Fibroblast of pulmonary artery (primary cell): ENCODE data around the gene ADARB2.
"Not testable (repeated sequence)": the region's sequence is repeated elsewhere in the genome, so short reads cannot be mapped to it uniquely, and the experiment has no call there.

ENCODE experiments used
- DNase-seq: peaks from one replicate; pipeline ENCODE4 v3.0.0-alpha.2; 2010; ENCODE audit warnings: low read depth
- H3K4me3 ChIP-seq: replicated peaks from 2 replicates; pipeline ENCODE4 v1.5.1; 2011; ENCODE audit warnings: low read depth, mild to moderate bottlenecking, control low read depth, low read length, moderate library complexity
- CTCF ChIP-seq: IDR thresholded peaks from 2 replicates; pipeline ENCODE4 v1.5.1; 2011; ENCODE audit warnings: mild to moderate bottlenecking, control low read depth, low read length, inconsistent platforms; ENCODE audit errors: missing control alignments

The ADARB2 gene

DNA sequence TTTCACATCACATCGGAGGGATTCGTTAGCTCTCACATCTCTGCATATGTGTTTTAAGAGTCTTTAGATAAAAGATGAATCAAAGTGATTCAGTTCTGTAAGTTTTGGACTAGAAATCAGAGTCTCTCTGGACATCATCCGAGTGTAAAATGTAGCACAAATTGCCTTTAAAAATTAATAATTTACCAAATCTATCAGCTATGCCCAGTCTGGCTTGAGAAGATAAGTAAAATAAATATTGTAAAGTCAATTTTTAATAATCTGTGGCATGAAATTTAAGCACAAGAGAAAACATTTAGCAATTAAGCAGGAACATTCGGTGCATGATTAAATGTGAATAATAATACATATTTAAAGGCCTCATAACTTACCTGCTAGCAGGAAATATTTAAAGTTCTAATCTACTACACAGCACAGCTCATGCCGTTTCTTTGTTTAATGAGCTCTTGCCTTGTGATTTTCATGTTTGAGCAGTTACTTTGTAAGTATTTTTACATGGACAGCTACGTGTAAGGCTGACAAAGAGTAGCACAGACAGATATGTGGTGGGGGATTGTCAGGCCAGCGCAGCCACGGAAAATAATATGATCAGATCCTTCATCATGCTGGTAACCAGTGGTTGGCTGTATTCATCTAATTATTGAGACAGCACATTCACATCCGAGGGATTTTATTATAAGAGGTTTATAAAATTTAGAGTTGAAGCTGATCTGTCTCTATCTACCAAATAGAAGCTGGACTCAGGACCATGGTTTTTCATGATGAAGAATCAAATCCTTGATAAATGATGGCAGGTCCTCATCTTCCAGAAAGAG, 317.3 kb downstream of the ADARB2 start:
- DNase-seq: no peak
- no peak overlapping the region for H3K4me3 ChIP-seq
- TF ChIP-seq CTCF: no peak

DNA sequence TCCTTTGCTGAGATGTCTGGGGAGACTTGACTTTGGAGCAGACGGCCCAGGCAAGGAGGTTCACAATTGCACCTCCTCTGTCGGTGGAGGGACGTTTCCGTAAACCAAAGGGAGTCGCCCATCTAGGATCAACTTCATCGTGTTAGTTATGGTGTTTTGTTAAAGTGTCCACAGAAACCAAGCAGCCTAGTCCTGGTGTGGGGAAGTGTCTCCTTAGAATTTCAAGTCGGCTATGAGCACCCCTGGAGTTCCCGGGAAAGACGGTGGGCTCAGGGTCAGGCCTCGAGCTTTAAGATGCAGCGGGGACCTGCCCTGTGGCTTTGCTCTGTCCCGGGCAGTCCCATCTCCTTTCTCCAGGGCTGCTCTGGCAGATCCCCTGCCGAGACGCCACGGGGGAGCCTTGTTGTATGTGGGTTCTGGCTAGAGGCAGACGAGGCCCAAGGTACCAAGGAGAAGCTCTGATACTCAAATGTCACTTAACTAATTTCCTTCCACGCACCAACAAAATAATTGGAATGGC, 319.2 kb downstream of the ADARB2 start:
- no peak for DNase-seq
- no peak overlapping the region for H3K4me3 ChIP-seq
- TF ChIP-seq CTCF: no peak

DNA sequence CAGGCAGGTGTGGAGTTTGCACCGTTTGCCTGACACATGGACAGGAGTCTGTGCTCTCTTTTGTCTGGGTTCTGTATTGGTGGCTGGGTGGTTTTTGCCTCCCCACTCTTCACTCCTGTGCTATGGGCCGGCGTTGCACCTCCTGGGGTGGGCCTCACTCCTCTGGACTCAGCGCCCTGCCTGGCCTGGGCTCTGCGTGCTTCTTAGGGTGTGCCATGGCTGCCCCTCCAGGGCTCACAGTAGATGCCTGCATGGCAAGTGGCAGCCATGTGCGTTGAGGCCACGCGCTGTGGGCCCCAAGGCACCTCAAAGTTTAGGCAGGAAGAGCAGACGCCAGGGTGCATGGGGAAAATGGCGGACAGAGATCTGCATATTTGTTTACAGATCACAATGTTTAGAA, 319.8 kb downstream of the ADARB2 start:
- H3K4me3 ChIP-seq: no peak overlapping the region
- TF ChIP-seq CTCF: no peak
- DNase-seq: no peak

DNA sequence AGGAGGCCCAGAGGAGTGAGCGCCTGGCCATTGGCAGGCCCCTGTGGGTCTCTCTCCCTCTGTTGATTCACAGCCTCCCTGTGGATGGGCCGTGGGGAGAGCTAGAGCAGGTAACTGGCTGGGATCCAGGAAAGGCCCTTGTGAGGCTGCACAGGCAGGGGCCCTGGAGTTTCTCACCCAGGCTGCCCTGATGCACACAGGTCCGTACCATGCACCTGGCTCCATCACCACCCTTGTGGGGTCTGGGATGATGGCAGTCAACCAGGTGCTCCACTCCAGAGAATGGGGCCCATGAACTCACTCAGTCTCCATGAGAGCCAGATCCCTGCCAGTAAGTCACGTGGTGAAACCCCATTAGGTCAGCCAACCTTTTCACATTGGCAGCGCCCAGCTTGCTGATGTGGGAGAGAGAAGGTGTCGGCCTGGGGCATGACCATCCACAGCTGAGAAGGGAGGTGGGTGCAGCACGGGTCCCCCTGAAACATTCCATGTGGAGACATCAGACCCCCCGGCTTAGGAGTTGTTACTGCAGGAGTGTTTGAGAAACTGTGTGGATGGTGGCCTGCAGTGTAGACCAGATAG, 320.8 kb downstream of the ADARB2 start:
- TF ChIP-seq CTCF: no peak
- DNase-seq: no peak
- H3K4me3 ChIP-seq: no peak overlapping the region

- no peak overlapping the region for H3K4me3 ChIP-seq
- no peak for TF ChIP-seq CTCF
- DNase-seq: no peak
Observed at GRCh38 chr10:1414893-1415292, 322.4 kb downstream of the ADARB2 start.

DNA sequence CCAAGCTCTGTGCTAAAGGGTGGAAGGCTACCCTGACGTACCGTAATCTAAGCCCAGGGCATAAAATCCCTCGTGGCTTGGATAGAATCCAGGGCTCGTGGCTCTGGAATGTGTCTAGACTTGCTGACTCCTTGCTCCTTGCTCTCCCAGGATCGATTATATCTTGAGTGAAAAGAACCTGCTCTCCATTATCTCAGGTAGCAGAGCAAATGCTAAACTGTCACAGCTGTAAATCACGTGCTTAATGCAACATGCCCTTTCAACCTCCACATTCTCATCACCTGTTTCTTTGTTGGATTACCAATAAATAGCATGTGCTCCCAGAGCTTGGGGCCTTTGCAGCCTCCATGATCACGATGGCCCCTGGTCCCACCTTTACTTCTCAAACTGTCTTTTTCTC, 323.0 kb downstream of the ADARB2 start:
- H3K4me3 ChIP-seq, DNase-seq: not testable (repeated sequence)

DNA sequence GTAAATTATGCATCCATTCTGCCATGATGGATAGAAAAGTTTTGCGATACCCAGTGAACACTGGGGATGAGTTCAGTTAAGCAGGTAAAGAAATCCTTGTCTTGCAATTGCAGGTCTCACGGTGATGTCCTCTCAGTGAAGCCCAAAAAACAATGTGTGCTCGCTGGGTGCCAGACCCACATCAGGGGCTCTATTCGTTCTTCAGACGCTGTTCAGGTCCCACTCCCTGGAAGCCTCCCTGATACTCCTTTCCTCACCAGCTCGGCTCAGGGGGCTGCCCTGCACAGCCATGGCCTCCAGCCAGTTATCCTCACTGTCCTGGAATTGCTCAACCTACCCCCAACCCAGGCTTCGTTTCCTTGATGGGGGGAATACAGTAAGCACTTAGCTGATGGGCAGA, 323.5 kb downstream of the ADARB2 start:
- no peak for TF ChIP-seq CTCF
- no peak for DNase-seq
- H3K4me3 ChIP-seq: no peak overlapping the region
